ENCODE data around the gene CATSPERD. TPM values are rescaled to one million over a fixed set of nuclear protein-coding genes. Genes with fewer than 3 reads are reported as not detected.
A peak's percentile ranks its signal among the peaks of the same experiment; 100 is the strongest.

Gene CATSPERD
- total and polyA plus RNA-seq, 9 of the 15 experiments (the other 6 are each of a cell fraction or from before 2014, with no cell fraction given) = not detected

GRCh38 chr19:5790559-5791520 is 70.4 kb downstream of the CATSPERD start, which contains the start of gene DUS3L (continued):
- TF ChIP-seq CHD7 (IDR thresholded peaks at IDR 0.05; ENCODE audit: low read depth, low read length) (no peak), KAT8 (IDR thresholded peaks at IDR 0.05; ENCODE audit: low read depth) (no peak), ETV5 (CRISPR knock-in tag; IDR thresholded peaks at IDR 0.05; ENCODE audit: low read depth) (peak; percentile 89), GTF2E2 (tag; IDR thresholded peaks at IDR 0.05) (peak; percentile 86), PYGO2 (tag; IDR thresholded peaks at IDR 0.05) (no peak), ESRRB (CRISPR knock-in tag; IDR thresholded peaks at IDR 0.05; ENCODE audit: borderline replicate concordance) (no peak), RNF2 (IDR thresholded peaks at IDR 0.05) (peak; percentile 87), SFPQ (IDR thresholded peaks at IDR 0.05; ENCODE audit: low read depth, low read length) (no peak), ZNF23 (CRISPR knock-in tag; IDR thresholded peaks at IDR 0.05) (no peak), MYBL2 (IDR thresholded peaks at IDR 0.05; ENCODE audit: low read depth) (peak; percentile 94), MYBL2 (CRISPR knock-in tag; IDR thresholded peaks at IDR 0.05; ENCODE audit: borderline replicate concordance) (no peak), DPF2 (IDR thresholded peaks at IDR 0.05) (no peak), RUNX1 (IDR thresholded peaks at IDR 0.05; ENCODE audit: low read depth) (no peak), STAG1 (CRISPR knock-in tag; IDR thresholded peaks at IDR 0.05; ENCODE audit: borderline replicate concordance) (no peak), ZNF408 (CRISPR knock-in tag; IDR thresholded peaks at IDR 0.05; ENCODE audit: low read depth) (no peak), POLR2A (conservative IDR thresholded peaks at IDR 0.05) (peak; percentile 98)

All from K562 (cell line).